ENCODE measurements around the gene CBLB.

GRCh38 chr3:105678017-105678416 is 190.8 kb downstream of the CBLB start:
- TF ChIP-seq, protein P1, sequence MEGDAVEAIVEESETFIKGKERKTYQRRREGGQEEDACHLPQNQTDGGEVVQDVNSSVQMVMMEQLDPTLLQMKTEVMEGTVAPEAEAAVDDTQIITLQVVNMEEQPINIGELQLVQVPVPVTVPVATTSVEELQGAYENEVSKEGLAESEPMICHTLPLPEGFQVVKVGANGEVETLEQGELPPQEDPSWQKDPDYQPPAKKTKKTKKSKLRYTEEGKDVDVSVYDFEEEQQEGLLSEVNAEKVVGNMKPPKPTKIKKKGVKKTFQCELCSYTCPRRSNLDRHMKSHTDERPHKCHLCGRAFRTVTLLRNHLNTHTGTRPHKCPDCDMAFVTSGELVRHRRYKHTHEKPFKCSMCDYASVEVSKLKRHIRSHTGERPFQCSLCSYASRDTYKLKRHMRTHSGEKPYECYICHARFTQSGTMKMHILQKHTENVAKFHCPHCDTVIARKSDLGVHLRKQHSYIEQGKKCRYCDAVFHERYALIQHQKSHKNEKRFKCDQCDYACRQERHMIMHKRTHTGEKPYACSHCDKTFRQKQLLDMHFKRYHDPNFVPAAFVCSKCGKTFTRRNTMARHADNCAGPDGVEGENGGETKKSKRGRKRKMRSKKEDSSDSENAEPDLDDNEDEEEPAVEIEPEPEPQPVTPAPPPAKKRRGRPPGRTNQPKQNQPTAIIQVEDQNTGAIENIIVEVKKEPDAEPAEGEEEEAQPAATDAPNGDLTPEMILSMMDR (IDR thresholded peaks at IDR 0.05), result no peak
- no peak for TF ChIP-seq EP300 (IDR thresholded peaks at IDR 0.05)

All from tibial nerve (tissue), 4 donors.